Measurements from ENCODE around the gene MAP2K3. TPM values are rescaled to one million over a fixed set of nuclear protein-coding genes. Genes with fewer than 3 reads are reported as not detected.

MAP2K3 gene
- total and polyA plus RNA-seq, 2 of the 4 experiments (the other 2 are of a cell fraction), result 23.5 to 82.2 TPM

- ATAC-seq (ENCODE audit: low read depth) (no peak), DNase-seq (no peak)
- H4K20me1 ChIP-seq (ENCODE audit: insufficient read depth, low read length), result no peaks in the 10 kb centered on the region
- H3K14ac ChIP-seq (replicated peaks; ENCODE audit: low read depth, low read length), result no peak overlapping the region
- H2AK9ac ChIP-seq (replicated peaks; ENCODE audit: low read depth, low read length, poor library complexity), result no peak overlapping the region
- no peak overlapping the region for H3K27ac ChIP-seq (ENCODE audit: insufficient read depth, low read length)
- 0 out of 3 replicates have a peak overlapping the region, but pooled peaks have one; percentile 5 for H2BK15ac ChIP-seq (ENCODE audit: low read depth, low read length)
- CTCF ChIA-PET, result interaction anchor here (1.1 kb wide), 1 partner anchor 159 kb away, joined by 3 read pairs; no protein-coding TSS in a partner anchor
- no peaks in the 10 kb centered on the region for H3K9me3 ChIP-seq (ENCODE audit: control insufficient read depth, insufficient read depth, low read length)
- POLR2A ChIA-PET (ENCODE audit: unreplicated experiment), result no interaction called here
- WGBS, 2 experiments (ENCODE audit: extremely low coverage in 2 of 2, insufficient read length in 1 of 2), result no CpG with 5 or more reads among the region's 8 CpGs
- H3K18ac ChIP-seq (ENCODE audit: low read depth, low read length), result no peak overlapping the region
- H4K8ac ChIP-seq (ENCODE audit: low read depth in 2 of 2, low read length in 2 of 2), result no peak overlapping the region
- no peak overlapping the region for H3K4me3 ChIP-seq (ENCODE audit: insufficient read depth, low read depth, low read length)
- H4K91ac ChIP-seq (ENCODE audit: insufficient read depth, low read depth, low read length), result no peak overlapping the region
- no peak overlapping the region for H4K5ac ChIP-seq (ENCODE audit: low read depth, low read length)
- no peaks in the 10 kb centered on the region for H3K27me3 ChIP-seq (ENCODE audit: control insufficient read depth, insufficient read depth, low read length)
- peak overlapping the region; percentile 34 for H2AFZ ChIP-seq (replicated peaks; ENCODE audit: low read length, poor library complexity)
- TF ChIP-seq NFE2L2 (IDR thresholded peaks at IDR 0.05; ENCODE audit: low read depth, low read length) (no peak), MAZ (IDR thresholded peaks at IDR 0.05; ENCODE audit: borderline replicate concordance, low read depth, low read length) (no peak), USF2 (IDR thresholded peaks at IDR 0.05; ENCODE audit: low read depth, low read length) (no peak), MAFK (IDR thresholded peaks at IDR 0.05; ENCODE audit: low read depth, low read length) (no peak), RAD21 (IDR thresholded peaks at IDR 0.05; ENCODE audit: low read length) (no peak), BHLHE40 (IDR thresholded peaks at IDR 0.05; ENCODE audit: low read depth, low read length) (no peak), RFX5 (IDR thresholded peaks at IDR 0.05; ENCODE audit: low read depth, low read length) (no peak), SMC3 (IDR thresholded peaks at IDR 0.05; ENCODE audit: low read depth, low read length) (no peak), CEBPB (IDR thresholded peaks at IDR 0.05; ENCODE audit: low read depth, low read length) (no peak), POLR2A (IDR thresholded peaks at IDR 0.05; ENCODE audit: low read depth, low read length) (no peak), RCOR1 (IDR thresholded peaks at IDR 0.05; ENCODE audit: insufficient replicate concordance, low read length) (no peak)
- no peaks in the 10 kb centered on the region for H3K36me3 ChIP-seq (ENCODE audit: control insufficient read depth, insufficient read depth, low read length)
- no peak overlapping the region for H3K4me2 ChIP-seq (ENCODE audit: low read depth, low read length)
- in situ Hi-C loops (cut with MboI; ENCODE audit: low sequenced_read_pairs), result no loop called here
- peaks cover 18% of the 10 kb centered on the region for H3K9me1 ChIP-seq (ENCODE audit: insufficient read depth, low read length)
- H2BK120ac ChIP-seq (ENCODE audit: low read depth, low read length), result no peak overlapping the region
- intact Hi-C loops (cut with micrococcal nuclease), result no loop called here
- peaks cover 25% of the 10 kb centered on the region for H3K4me1 ChIP-seq (ENCODE audit: control insufficient read depth, insufficient read depth, low read length)
- no peak overlapping the region for H2BK20ac ChIP-seq (ENCODE audit: low read depth, low read length)
- H2AK5ac ChIP-seq (ENCODE audit: low read depth, low read length), result peak overlapping the region; percentile 63; the same call in 1 of the 2 replicates
- no TSS peak for BruUV-seq (replicated peaks)
- H3K4ac ChIP-seq (ENCODE audit: low read depth, low read length), result peak overlapping the region; percentile 8; the same call in 1 of the 2 replicates
- H3K9ac ChIP-seq (ENCODE audit: low read depth, low read length), result no peak overlapping the region
- no peak overlapping the region for H3K56ac ChIP-seq (ENCODE audit: extremely low read depth, insufficient read depth, low read length)
- dilution Hi-C loops (cut with HindIII; ENCODE audit: low sequenced_read_pairs, unreplicated experiment), result no loop called here
- H2BK5ac ChIP-seq (ENCODE audit: low read depth, low read length, poor library complexity, severe bottlenecking), result no peak overlapping the region
- H3K79me1 ChIP-seq (ENCODE audit: low read depth in 1 of 2, low read length in 2 of 2), result peaks cover 6 to 30% of the 10 kb centered on the region in 2 experiments; a peak in 3 of 4 replicates
- H3K23ac ChIP-seq (ENCODE audit: low read depth, low read length), result no peak overlapping the region
These were observed 5.9 kb upstream of the MAP2K3 start for GRCh38 chr17:21278450-21279197.
